Neural cell (in vitro differentiated cells): Measurements from ENCODE around the gene RAB40C. TPM values are rescaled to one million over a fixed set of nuclear protein-coding genes. Genes with fewer than 3 reads are reported as not detected.

ENCODE experiments used
- H2AFZ ChIP-seq: fragments of 200-600, 300-800 bp; sonication (generic), shearing (Covaris generic); 2 replicates; pipeline ENCODE4 v1.6.0; 2014; ENCODE audit warnings: low read depth, mild to moderate bottlenecking, antibody characterized with exemption, low read length, moderate library complexity
- H3F3A ChIP-seq: fragments of 200-600 bp; shearing (Covaris generic); 2 replicates; pipeline ENCODE4 v1.6.1; 2016; ENCODE audit warnings: mild to moderate bottlenecking, moderate library complexity, mixed read lengths, antibody characterized with exemption, low read length; ENCODE audit not compliant: insufficient read depth, poor library complexity, severe bottlenecking
- H3K27ac ChIP-seq: fragments of 200-600, 300-800 bp; sonication (generic), shearing (Covaris generic); 2 replicates; pipeline ENCODE4 v1.5.1; 2014; ENCODE audit warnings: mild to moderate bottlenecking, low read length, moderate library complexity
- H3K27me3 ChIP-seq: fragments of 300-800, 200-600 bp; sonication (generic), shearing (Covaris generic); 2 replicates; pipeline ENCODE4 v1.6.0; 2014; ENCODE audit warnings: mild to moderate bottlenecking, low read depth, low read length, moderate library complexity; ENCODE audit not compliant: insufficient read depth
- H3K36me3 ChIP-seq: fragments of 300-800, 200-600 bp; sonication (generic), shearing (Covaris generic); 2 replicates; pipeline ENCODE4 v1.5.1; 2014; ENCODE audit warnings: mild to moderate bottlenecking, antibody characterized with exemption, low read length, moderate library complexity; ENCODE audit not compliant: insufficient read depth
- H3K4me2 ChIP-seq: fragments of 300-800, 200-600 bp; sonication (generic), shearing (Covaris generic); 2 replicates; pipeline ENCODE4 v1.6.0; 2014; ENCODE audit warnings: mild to moderate bottlenecking, low read length
- H3K4me3 ChIP-seq: fragments of 300-800, 200-600 bp; sonication (generic), shearing (Covaris generic); 2 replicates; pipeline ENCODE4 v1.5.1; 2014; ENCODE audit warnings: mild to moderate bottlenecking, low read length, moderate library complexity
- H3K79me2 ChIP-seq: fragments of 200-600 bp; shearing (Covaris generic); replicated peaks from 2 replicates; pipeline ENCODE4 v1.6.0; 2014; ENCODE audit warnings: mild to moderate bottlenecking, low read length, moderate library complexity; ENCODE audit not compliant: insufficient read depth
- H3K9ac ChIP-seq: fragments of 300-800, 200-600 bp; sonication (generic), shearing (Covaris generic); 2 replicates; pipeline ENCODE4 v1.6.1; 2016; ENCODE audit warnings: mild to moderate bottlenecking, low read length, mixed read lengths
- H3K9me2 ChIP-seq: fragments of 200-600 bp; shearing (Covaris generic); 2 replicates; pipeline ENCODE4 v1.6.1; 2016; ENCODE audit warnings: mild to moderate bottlenecking, low read length, mixed read lengths; ENCODE audit not compliant: insufficient read depth
- H3K9me3 ChIP-seq: fragments of 200-600, 300-800 bp; sonication (generic), shearing (Covaris generic); 2 replicates; pipeline ENCODE4 v1.6.1; 2016; ENCODE audit warnings: mild to moderate bottlenecking, mixed run types, low read length, moderate library complexity, mixed read lengths
- H4K20me1 ChIP-seq: fragments of 200-600 bp; shearing (Covaris generic); 2 replicates; pipeline ENCODE4 v1.6.1; 2016; ENCODE audit warnings: mild to moderate bottlenecking, mixed run types; ENCODE audit not compliant: insufficient read depth
- EP300 ChIP-seq: fragments of 450-650 bp; conservative IDR thresholded peaks from 2 replicates; pipeline ENCODE4 v1.6.1; 2014; ENCODE audit warnings: antibody characterized with exemption, mild to moderate bottlenecking, moderate library complexity; ENCODE audit not compliant: poor library complexity, severe bottlenecking
- EZH2 ChIP-seq: fragments of 200-600, 300-800 bp; shearing (Covaris generic), sonication (generic); IDR thresholded peaks from 2 replicates; pipeline ENCODE4 v1.6.1; 2014; ENCODE audit warnings: antibody characterized with exemption, low read length, borderline replicate concordance, mild to moderate bottlenecking; ENCODE audit not compliant: insufficient read depth, poor library complexity, severe bottlenecking
- MXI1 ChIP-seq: fragments of 450-650 bp; conservative IDR thresholded peaks from 2 replicates; pipeline ENCODE4 v1.6.1; 2014; ENCODE audit warnings: antibody characterized with exemption, mild to moderate bottlenecking; ENCODE audit not compliant: poor library complexity, severe bottlenecking
- POLR2AphosphoS5 ChIP-seq: IDR thresholded peaks from 2 replicates; pipeline ENCODE4 v1.6.1; 2012
- RAD21 ChIP-seq: fragments of 450-650 bp; conservative IDR thresholded peaks from 2 replicates; pipeline ENCODE4 v1.6.1; 2014; ENCODE audit warnings: antibody characterized with exemption, mild to moderate bottlenecking, moderate library complexity
- SMC3 ChIP-seq: fragments of 450-650 bp; conservative IDR thresholded peaks from 2 replicates; pipeline ENCODE4 v1.6.1; 2014; ENCODE audit warnings: antibody characterized with exemption, mild to moderate bottlenecking, moderate library complexity; ENCODE audit not compliant: poor library complexity
- TAF1 ChIP-seq: IDR thresholded peaks from 2 replicates; pipeline ENCODE4 v1.6.1; 2012; ENCODE audit warnings: low read depth
- polyA plus RNA-seq: library from polyadenylated mRNA; depleted of rRNA; stranded (reverse); fragments of >200 nt; gene quantifications from 2 replicates; pipeline ENCODE4 v1.2.3, GENCODE V29; 2014
- TF ChIP-seq, protein P1 (sequence below): IDR thresholded peaks from 2 replicates; pipeline ENCODE4 v1.6.1; 2012; ENCODE audit warnings: borderline replicate concordance
- TF ChIP-seq, protein P2 (sequence below): fragments of 450-650 bp; IDR thresholded peaks from 2 replicates; pipeline ENCODE4 v1.5.1; 2014; ENCODE audit warnings: antibody characterized with exemption, mild to moderate bottlenecking, moderate library complexity; ENCODE audit not compliant: poor library complexity, severe bottlenecking

RAB40C gene
- polyA plus RNA-seq, 1 donor from 2014 or later: 40.7 TPM

DNA sequence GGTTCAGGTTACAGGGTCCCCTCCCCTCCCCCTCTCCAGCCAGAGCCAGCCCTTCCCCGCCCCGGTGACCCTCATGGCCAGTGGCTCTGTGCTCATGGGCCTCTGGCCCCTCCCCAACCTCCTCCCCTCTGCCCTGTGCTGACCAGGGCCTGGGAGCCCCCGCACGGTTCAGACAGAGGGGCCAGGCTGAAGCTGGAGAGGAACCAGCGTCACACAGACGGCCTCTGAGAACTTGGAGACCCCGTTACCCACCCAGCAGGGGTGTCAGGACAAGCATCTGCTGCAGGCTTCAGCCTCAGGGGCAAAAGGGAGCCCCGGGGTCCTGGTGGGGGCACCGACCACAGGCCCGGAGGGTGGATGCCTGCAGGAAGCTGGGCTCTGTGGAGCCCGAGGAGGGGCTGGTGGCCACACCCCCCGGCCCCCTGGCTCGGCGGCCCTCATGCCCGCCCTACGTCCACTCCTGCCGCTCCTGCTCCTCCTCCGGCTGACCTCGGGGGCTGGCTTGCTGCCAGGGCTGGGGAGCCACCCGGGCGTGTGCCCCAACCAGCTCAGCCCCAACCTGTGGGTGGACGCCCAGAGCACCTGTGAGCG lies 41.0 kb downstream of the RAB40C start, which contains the start of gene WFIKKN1:
TSS of gene WFIKKN1 (plus strand) at position 171 of the 591 bp plus-strand sequence. CDS start at position 440, 269 bp downstream.
- no peak within 1 kb of the TSS for H3K4me3 ChIP-seq
- no peak for TF ChIP-seq MXI1
- no peak for TF ChIP-seq EP300
- no peak for TF ChIP-seq EZH2
- TF ChIP-seq, protein P1, sequence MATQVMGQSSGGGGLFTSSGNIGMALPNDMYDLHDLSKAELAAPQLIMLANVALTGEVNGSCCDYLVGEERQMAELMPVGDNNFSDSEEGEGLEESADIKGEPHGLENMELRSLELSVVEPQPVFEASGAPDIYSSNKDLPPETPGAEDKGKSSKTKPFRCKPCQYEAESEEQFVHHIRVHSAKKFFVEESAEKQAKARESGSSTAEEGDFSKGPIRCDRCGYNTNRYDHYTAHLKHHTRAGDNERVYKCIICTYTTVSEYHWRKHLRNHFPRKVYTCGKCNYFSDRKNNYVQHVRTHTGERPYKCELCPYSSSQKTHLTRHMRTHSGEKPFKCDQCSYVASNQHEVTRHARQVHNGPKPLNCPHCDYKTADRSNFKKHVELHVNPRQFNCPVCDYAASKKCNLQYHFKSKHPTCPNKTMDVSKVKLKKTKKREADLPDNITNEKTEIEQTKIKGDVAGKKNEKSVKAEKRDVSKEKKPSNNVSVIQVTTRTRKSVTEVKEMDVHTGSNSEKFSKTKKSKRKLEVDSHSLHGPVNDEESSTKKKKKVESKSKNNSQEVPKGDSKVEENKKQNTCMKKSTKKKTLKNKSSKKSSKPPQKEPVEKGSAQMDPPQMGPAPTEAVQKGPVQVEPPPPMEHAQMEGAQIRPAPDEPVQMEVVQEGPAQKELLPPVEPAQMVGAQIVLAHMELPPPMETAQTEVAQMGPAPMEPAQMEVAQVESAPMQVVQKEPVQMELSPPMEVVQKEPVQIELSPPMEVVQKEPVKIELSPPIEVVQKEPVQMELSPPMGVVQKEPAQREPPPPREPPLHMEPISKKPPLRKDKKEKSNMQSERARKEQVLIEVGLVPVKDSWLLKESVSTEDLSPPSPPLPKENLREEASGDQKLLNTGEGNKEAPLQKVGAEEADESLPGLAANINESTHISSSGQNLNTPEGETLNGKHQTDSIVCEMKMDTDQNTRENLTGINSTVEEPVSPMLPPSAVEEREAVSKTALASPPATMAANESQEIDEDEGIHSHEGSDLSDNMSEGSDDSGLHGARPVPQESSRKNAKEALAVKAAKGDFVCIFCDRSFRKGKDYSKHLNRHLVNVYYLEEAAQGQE: no peak
- TF ChIP-seq, protein P2, sequence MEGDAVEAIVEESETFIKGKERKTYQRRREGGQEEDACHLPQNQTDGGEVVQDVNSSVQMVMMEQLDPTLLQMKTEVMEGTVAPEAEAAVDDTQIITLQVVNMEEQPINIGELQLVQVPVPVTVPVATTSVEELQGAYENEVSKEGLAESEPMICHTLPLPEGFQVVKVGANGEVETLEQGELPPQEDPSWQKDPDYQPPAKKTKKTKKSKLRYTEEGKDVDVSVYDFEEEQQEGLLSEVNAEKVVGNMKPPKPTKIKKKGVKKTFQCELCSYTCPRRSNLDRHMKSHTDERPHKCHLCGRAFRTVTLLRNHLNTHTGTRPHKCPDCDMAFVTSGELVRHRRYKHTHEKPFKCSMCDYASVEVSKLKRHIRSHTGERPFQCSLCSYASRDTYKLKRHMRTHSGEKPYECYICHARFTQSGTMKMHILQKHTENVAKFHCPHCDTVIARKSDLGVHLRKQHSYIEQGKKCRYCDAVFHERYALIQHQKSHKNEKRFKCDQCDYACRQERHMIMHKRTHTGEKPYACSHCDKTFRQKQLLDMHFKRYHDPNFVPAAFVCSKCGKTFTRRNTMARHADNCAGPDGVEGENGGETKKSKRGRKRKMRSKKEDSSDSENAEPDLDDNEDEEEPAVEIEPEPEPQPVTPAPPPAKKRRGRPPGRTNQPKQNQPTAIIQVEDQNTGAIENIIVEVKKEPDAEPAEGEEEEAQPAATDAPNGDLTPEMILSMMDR: no peak
- TF ChIP-seq POLR2AphosphoS5: no peak
- TF ChIP-seq SMC3: no peak
- H3K9me2 ChIP-seq: no peaks in the 10 kb centered on the region
- no peaks in the 10 kb centered on the region for H3K27me3 ChIP-seq
- no peaks in the 10 kb centered on the region for H3K79me2 ChIP-seq
- H3K27ac ChIP-seq: no peak within 1 kb of the TSS
- H3K9ac ChIP-seq: no peak within 1 kb of the TSS
- H2AFZ ChIP-seq: no peak within 1 kb of the TSS
- no peak within 1 kb of the TSS for H3K4me2 ChIP-seq
- H3K36me3 ChIP-seq: no peaks in the 10 kb centered on the region
- H3F3A ChIP-seq: no peaks in the 10 kb centered on the region
- no peaks in the 10 kb centered on the region for H4K20me1 ChIP-seq
- no peaks in the 10 kb centered on the region for H3K9me3 ChIP-seq

DNA sequence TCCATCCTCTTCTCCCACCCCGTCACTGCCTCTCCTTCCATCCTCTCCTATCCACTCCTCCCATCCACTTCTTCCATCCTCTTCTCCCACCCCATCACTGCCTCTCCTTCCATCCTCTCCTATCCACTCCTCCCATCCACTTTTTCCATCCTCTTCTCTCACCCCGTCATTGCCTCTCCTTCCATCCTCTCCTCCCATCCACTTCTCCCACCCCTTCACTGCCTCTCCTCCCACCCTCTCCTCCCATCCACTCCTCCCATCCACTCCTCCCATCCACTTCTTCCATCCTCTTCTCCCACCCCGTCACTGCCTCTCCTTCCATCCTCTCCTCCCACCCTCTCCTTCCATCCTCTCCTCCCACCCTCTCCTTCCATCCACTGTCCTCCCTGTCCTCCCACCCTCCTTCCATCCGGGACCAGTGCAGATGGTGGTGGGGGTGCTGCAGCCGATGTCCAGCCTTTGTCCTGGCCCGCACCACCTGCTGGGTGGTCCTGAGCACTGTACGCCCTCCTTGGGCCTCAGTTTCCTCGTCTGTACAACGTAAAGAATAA lies 42.0 kb downstream of the RAB40C start:
- Histone ChIP-seq H3K79me2 (no peaks in the 10 kb centered on the region), H3K9me2 (no peaks in the 10 kb centered on the region), H3F3A (no peaks in the 10 kb centered on the region), H2AFZ (no peak overlapping the region), H3K9ac (no peak overlapping the region), H3K9me3 (no peaks in the 10 kb centered on the region), H3K27me3 (no peaks in the 10 kb centered on the region), H3K36me3 (no peaks in the 10 kb centered on the region), H4K20me1 (no peaks in the 10 kb centered on the region), H3K27ac (no peak overlapping the region), H3K4me2 (no peak overlapping the region), H3K4me3 (no peak overlapping the region)
- TF ChIP-seq RAD21 (no peak), TAF1 (no peak), POLR2AphosphoS5 (no peak), EP300 (no peak), MXI1 (no peak), SMC3 (no peak), EZH2 (no peak)
- TF ChIP-seq, protein P2: no peak
- TF ChIP-seq, protein P1: no peak
